ENCODE measurements around the gene CDH4.

Gene CDH4

DNA sequence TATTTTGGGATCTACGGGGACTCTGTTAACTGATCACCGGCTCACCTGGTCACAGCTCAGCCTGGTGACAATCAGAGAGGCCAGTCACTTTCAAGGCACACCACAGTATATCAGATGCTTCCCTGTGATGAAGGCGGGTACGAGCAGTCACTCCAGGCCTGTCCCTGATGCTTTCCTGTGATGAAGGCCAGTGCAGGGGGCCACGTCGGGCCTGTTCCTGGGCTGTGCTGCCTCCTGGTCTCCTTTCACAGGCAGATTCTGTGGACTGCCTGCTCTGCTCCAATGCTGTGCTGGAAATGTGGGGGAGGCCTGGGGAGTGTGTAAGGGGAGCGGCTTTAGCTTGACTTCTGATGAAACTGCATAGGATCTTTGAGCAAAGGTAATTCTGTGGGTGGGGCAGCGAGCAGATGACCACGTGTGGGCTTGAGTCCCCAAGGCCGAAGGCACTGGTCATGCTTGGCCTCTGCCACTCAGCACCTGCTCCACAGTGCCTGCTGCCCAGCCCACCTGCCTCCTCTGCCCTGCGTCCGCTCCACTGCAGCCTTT is 441.1 kb downstream of the CDH4 start:
- no peak for DNase-seq (ENCODE audit: low read depth)

DNA sequence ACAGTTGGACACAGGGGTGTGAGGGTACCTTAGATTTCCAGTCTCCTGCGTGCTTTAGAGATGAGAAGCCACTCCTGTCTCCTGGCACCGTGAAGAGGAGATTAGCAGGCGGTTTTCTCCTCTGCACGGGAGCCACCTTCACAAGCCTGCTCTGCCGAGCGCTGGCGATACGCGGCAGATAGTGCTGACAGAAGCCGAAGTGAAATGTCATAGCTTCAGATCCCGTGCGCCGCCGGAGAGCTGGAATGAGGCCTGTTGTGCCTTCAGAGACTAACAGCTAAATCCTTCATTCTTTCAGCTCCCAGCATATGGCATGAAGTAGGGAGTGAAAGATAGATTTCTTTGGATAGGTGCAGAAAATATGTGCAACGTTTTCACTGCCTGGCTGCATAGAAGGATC is 442.6 kb downstream of the CDH4 start:
- DNase-seq (ENCODE audit: low read depth): no peak

DNA sequence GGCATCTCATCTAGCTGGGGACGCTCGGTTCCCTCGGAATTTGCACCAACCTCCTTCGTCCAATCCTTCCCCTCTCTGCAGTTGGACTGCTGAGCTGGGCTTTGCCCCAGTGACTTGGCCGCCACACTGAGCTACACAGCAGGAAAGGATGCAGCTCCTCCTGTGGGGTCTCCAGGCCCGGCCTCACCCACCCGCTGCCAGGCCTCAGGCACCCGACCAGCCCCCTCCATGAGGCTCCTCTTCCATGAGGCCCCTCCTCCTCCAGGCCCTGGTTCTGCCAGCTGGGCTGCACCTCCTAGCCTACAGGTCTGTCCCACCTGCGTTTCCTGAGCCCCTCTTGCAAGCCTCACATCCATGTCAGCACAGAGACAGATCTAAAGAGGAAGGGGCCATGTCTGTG is 443.7 kb downstream of the CDH4 start:
- DNase-seq (ENCODE audit: low read depth): no peak

DNA sequence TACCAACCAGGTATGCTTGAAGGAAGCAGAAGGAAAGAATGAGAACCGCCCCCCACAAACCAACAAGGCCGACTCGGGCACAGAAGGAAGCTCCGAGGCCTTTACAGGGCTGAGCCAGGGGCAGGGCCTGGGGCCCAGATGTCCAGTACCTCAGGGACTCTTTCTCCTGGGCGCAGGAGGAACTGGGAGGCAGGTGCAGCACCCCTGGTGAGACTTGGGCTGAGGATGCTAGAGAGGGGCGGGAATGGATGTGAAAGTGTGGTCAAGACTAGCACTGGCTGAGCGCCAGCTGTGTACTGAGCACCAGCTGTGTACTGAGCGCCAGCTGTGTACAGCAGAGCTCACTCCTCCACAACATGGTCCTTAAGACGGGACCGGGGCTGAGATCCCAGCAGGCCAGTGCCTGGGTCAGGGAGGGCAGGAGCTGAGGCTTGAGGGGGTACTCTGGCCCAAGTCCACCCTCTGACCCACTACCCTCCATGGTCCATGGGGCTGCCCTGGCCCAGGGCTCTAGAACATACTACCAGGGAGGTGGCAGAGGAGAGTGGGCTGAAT is 444.2 kb downstream of the CDH4 start:
- DNase-seq (ENCODE audit: low read depth): no peak

DNA sequence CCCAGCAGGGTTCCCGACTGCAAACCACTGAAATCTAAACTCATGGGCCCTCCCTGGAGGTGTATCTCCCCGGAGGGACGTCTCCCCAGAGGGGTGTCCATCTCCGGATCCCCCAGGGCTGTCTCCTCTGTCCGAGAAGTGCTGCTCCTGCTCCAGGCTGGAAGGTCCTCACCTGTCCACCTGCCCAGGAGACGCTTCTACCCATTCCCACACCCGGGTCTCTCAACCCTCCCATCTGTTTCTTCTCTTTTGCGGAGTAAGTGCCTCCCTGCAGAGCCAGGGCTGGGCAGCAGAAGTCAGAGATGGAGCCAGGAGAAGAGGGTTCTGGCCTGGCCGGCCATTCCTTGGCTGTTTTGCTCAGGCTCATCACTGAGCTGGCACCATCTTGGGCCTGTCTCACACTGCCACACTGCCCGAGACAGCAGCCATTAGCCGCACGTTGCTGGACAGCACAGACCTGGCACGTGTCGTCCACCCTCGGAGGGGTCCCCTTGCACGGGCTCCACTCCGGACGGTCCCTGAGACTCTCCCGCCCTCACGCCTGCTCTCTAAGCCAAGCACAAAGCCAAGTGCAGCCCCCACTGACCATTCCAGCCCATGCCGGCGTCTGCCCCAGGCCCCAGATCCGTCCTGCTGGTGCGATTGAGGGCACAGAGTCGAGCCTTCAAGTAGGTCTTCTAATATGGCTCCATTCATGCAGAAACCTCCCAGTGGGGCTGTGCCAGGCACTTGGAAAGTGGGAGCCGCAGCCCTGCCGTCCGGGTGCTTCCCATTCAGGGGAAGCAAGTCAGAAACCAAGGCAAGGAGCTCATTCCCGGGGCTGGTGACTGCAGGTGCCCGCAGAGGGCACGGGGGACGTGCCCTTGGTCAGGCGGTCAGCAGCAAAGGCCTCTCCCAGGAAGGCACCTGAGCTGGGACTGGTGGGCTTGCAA is 445.9 kb downstream of the CDH4 start:
- DNase-seq (ENCODE audit: low read depth): no peak

DNA sequence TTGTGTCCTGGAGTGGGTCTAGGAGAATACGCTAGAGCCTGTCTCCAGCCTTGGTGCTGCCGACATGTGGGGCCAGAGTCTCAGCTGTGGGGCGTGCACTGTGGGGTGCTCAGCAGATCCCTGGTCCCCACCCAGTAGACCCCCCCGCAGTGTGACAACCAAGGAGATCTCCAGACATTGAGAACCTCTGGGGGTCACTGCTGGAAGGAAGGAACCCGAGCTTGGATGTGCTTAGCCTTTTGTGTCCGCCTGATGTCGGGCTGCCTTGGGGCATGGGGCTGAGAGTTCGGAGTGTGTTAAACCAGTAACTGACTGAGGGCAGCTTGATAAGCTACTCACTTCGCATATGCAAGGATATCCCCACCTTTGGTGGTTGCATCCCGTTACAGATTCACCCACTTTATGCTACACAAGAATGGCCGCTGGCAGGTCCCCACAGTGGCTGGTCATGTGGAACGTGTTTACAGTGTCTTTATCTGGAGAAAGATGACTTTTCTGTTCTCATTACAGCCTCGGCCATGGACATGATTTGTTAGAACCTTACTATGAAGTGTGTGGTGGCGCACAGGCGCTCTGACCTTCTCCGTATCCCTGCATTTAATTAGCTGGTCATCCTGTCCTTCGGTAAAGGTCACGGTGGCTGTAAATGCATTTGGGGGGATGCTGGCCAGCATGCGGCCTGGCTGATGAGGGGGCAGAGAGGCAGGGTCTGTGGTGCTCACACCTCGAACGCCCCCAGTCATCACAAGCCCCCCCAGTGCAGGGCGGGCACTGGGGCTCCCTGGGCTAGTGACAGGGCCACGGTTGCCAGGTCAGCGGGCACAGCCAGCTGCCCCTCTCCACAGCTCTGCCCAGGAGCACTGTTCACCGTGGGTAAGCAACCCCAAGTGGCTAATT is 446.8 kb downstream of the CDH4 start:
- no peak for DNase-seq (ENCODE audit: low read depth)

DNA sequence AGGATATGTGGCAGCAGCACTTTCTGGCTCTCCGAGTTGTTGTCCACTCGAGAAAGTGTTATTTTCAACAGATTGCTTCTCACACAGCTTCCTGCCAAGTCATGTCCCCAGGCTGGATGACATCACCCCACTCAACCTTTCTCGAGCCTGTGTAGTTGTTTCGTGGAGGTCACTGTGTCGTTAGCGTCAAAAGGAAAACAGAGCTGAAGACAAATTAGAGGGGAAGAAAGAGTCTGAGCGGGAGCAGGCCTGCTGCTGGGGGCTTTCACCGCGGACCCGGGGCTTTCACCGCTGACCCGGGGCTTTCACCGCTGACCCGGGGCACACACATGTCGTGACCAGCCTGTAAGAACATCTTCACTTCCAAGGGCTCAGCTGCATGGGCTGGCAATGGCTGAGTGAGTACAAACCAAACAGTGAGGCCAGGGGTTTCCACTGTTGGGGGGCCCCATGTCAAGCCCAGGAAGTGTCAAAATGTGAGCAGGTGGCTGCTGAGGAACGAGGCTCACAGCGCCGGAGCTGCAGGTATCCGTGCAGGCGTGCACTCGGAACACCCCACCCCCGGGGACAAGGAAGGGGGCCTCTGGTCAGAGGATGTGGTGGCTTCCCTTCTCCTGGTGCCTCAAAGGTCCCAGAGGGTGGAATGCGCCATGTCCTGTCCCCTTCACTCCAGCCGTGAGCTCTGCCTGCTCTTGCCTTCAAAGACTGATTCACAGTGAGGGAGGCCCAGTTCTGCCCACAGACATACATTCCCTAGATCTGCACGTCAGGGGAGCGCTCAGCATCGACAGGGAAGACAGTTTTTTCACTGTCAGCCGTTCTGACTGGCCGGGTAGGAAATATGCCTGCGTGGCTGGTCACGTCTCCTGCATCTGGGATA is 447.7 kb downstream of the CDH4 start:
- no peak for DNase-seq (ENCODE audit: low read depth)

DNA sequence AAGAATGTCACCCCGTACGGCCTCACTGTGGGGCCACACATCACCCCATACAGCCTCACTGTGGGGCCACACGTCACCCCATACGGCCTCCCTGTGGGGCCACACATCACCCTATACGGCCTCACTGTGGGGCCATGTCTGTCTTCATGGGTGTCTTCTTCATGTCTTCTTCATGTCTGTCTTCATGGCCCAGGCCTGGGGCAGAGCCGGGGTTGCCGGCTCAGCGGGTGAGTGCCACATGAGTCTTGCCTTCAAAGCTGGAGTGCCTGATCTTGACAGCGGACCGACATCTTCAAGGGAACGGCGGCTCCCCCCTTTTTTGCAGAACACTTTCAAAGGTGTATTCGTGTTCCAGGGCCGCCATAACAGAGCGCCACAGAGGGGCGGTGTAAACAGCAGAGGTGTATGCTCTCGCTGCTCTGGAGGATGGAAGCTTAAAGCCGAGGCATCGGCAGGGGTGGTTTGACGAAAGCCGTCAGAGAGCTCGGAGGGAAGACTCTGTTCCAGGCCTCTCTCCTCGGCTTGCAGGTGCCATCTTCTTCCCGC is 448.6 kb downstream of the CDH4 start:
- DNase-seq (ENCODE audit: low read depth): no peak

DNA sequence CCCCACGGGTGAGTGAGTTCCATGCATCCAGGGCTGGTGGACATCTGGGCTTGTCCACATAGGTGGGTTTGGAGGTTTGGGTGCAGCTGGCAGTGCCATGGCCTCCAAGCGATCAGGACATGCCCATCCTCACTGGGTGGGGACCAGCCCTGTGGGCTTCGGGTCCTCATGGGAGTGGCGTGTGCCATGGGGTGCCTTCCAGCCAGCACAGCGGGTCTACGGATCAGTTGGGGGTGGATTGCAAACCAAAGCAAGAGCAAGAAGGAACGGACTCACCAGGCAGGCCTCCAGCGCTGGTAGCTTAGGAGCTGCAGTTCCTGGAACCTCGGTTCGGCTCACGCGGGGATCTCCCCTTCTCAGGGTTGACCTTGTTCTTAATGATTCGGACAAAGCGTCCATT is 449.3 kb downstream of the CDH4 start:
- no peak for DNase-seq (ENCODE audit: low read depth)

DNA sequence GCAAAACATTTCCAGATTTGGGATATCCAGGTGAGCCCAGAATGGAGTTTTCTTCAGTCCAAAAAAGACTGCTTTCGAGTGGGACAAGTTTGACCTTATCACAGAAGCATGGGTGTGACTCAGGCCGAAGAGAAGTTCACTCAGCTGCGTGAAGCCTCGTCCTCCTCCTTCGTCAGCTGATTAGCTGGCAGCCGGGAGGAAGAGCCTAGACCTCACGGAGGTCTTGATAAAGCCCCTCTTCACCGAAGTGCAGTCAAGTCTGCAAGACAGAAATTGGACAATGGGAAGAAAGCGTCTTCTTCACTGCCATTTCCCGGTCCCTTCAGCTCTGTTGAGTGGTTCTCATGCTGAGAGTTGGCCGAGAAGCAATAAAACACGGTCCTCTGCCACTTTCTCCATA is 449.7 kb downstream of the CDH4 start:
- no peak for DNase-seq (ENCODE audit: low read depth)

DNA sequence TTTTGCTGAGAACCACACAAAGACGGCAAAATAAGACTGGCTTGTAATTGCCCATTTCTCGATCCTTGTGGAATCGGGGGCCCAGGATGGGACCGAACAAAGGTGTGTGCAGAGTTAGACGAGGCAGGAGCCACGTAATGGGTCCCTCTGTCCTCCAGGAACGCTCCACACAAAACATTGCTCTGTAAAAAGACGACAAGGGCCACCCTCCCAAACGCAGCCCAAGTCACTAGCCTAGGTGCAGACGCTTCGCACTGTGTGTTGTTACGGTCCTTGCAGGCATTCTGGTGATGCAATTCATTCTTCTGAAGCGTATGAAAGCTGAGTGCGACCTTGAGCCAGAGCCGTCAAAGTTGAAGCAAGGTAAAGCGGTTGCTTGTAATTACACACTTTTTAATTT is 450.2 kb downstream of the CDH4 start:
- DNase-seq (ENCODE audit: low read depth): no peak

DNA sequence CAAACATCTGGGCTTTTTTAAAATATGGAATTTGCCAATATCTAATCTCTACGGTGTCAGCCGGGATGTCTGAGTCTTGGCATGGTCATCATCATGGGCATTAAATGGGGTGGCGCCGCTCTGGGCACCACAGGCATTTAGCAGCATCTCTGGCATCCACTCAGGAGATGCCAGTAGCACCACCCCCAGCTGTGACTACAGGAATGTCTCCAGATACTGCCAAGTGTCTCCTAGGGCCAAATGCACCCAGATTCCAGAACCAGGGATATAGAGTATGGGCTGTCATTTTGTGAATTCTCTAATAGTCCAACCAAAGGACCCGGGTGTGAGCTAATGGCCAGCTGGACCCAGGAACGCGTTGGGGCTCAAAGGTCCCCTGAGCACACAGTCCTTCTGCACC is 452.6 kb downstream of the CDH4 start:
- DNase-seq (ENCODE audit: low read depth): no peak

DNA sequence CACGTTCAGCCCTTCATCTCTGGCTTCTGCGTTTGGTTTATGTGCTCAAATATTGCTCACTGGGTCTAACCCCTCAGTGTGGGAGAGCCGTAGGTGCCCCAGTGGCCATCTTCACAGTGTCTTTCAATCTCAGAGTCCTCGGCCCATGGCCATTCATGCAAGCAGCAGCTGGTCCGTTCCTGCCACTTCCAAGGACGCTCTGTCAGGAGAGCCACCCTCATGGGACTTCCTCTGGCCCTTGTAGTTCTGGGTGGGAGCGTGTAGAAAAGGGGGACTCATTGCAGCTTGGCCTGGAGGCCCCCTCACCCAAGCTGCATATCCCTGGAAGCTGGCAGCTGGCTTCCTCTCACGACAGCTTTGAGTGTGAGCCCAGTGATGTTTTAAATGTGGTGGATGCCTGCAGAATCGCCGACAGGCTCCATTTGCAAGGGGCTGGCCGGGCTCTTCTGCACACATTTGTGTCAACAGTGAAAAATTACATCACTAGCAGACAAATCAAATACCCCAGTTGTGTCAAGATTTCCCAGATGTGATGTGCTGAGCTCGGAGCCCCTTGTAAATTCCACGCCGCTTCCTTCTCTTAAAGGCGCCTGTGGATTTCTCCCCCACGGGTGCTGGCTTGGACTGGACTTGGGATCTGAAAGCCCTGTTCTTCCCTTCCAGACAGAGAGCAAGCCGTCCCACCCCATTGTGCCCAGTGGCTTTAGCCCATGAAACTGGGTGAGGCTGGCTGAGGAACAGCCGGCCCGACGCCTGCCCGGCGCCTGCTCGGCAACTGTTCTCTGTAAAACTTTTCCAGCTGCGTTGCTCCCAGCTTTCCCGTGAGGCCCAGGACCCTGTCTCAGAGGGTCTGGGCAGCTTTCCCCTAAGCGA is 453.6 kb downstream of the CDH4 start:
- no peak for DNase-seq (ENCODE audit: low read depth)

DNA sequence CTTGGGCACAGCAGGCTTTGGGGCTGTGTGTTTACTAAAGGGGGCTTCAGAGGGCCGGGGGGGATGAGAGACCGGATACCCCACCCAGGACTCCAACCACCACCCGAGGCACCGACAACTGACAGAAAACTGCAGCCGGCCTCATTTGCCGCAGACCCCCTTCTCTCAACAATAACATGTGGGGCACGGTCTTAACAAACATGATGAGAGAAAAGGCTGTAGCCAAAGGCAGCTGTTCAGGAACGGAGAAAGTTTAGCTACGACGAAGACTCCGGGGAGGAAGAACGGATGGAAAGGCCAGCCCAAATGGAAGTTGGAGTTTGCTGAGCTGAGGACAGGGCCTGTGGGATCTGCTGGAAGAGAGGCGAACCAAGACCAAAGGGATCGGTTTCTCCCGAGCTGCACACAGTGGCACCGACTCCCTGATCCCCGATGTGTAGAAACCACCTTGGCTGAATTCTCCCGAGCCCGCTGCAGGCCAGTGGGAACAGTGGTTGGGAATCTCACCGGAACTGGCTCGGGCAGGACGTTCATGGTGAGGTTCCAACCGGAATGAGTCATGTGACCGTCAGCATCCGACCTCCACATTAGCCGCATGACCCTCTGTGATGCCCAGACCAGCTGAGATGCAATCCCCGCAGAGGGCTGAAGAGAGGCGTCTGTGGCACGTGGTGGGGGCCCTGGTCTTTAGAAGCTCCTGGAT is 454.3 kb downstream of the CDH4 start:
- no peak for DNase-seq (ENCODE audit: low read depth)

DNA sequence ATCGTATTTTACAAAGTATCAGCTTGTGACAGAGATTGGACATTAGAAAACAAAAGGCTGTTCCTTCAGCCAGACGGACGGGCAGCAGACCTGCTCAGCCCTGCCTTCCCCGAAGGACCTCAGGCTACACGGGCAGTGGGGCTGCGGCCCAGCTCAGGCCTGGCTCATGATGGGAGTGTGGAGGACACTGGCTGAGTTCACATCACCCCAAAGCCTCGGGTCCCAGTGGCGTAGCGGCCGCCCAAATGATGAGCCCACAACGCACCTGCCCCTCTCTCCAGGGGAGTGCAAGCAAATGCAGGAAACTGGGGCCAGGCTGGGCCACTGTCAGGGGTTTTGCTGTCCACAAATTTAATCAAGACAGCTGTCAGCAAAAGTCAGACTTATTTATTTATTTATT is 456.8 kb downstream of the CDH4 start:
- DNase-seq (ENCODE audit: low read depth): no peak

DNA sequence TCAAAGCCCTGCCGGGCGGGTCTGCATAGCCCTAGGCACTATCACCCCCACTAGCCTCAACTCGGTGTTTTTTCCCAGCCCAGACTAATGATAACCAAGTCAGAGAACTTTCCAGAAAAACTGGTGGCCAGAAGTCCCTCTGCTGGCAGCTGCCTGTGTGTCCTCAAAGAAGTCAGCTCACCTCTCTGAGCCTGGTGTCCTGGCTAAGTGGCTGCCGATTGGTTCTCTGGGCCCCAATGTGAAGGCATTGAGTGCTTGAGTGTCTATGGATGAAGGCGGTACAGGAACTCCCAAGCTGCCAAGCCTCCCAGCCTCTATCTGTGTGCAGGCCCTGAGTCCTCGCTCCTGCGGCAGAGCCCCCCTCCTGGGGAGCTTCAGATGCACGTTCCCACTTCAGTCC is 458.0 kb downstream of the CDH4 start:
- DNase-seq (ENCODE audit: low read depth): no peak

DNA sequence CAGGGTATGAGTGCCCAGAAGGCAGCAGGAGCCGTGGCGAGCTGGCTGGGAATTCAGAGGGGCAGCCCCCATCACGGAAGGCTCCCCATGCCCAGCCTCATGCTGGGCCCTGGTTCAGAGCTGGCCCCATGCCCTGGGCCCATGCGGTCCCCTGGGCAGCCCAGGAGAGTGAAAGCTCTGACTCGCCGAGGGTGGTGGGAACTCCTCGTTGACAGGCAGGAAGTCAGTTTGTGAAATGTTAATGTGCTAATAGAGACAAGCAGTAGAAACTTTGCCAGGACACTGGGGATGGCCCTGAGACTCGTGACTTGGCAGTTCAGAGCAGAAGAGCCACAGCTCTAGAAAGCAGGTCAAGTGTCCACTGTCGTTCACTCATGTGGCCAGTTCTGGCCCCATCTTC is 460.6 kb downstream of the CDH4 start:
- no peak for DNase-seq (ENCODE audit: low read depth)

DNA sequence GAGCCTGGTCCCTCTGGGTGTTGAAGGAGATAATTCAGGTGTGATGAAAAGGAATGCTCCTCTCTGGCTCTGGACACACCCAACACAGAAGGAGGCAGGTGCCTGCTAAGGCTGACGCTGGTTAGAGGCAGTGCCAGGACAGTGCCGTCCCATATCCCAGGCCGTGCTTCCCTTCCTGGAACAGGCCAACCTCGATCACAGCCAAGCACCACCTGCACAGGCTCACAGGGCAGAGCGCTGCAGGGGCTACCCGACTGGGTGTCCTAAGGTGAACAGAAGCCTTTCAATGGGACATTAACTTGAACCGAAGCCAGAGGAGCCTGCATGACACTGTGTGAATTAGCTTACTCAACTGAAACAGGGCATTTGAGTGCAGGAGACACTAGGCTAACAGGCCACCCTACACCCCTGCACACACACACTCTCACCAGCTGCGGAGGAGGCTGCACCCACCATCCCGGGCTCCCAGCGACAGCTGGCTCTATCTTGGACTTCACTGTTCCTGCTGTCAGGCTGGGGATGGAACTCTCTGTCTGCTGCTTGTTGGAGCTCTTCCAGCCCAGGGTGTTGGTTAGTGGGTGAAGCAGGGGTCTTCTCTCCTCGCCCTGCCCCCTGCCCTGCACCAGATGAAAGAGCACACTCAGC is 466.4 kb downstream of the CDH4 start:
- DNase-seq (ENCODE audit: low read depth): no peak

Measured in fibroblast of the conjunctiva (primary cell).